ENCODE measurements around the gene SMYD3. TPM values are rescaled to one million over a fixed set of nuclear protein-coding genes. Genes with fewer than 3 reads are reported as not detected.

SMYD3 gene
- polyA plus RNA-seq, 1 donor from 2014 or later = 48.6 TPM

DNA sequence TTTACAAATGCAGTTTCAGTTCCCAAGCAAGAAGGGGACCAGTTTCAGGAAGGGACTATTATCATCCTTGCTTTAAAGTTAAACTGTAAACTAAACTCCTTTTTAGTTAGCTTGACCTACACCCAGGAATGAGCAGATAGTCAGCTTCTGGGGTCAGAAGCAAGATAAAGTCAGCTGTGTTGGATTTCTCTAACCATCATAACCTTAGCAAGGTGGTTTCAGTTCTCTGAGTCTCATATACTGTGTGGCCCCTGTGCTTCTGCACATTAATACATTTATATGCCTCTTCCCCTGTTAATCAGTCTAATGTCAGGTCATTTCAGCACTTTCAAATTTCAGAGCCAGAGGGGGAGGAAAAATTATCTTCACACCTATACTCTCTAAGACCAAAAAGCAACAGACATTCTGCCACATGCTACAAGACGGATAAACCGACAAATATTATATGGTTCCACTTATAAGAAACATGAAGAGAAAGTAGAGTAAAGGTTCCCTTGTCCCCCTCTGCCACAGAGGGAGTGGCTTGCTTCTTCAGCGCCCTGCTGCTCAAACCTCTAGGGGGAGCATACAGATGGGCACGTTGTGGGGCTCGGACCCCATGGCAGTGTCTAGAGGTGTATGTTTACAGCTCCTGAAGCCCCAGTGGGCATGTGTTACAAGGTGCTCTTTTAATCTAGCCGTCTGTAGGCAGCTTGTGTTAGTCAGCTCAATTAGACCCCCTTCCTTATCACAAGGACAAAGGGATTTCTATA, 89.1 kb downstream of the SMYD3 start:
- TF ChIP-seq TAF1 (IDR thresholded peaks at IDR 0.05; ENCODE audit: low read depth) (no peak), MXI1 (conservative IDR thresholded peaks at IDR 0.05; ENCODE audit: poor library complexity, severe bottlenecking) (no peak), SMC3 (conservative IDR thresholded peaks at IDR 0.05; ENCODE audit: poor library complexity) (no peak), EP300 (conservative IDR thresholded peaks at IDR 0.05; ENCODE audit: poor library complexity, severe bottlenecking) (no peak), POLR2AphosphoS5 (IDR thresholded peaks at IDR 0.05) (no peak)
- TF ChIP-seq, protein P1, sequence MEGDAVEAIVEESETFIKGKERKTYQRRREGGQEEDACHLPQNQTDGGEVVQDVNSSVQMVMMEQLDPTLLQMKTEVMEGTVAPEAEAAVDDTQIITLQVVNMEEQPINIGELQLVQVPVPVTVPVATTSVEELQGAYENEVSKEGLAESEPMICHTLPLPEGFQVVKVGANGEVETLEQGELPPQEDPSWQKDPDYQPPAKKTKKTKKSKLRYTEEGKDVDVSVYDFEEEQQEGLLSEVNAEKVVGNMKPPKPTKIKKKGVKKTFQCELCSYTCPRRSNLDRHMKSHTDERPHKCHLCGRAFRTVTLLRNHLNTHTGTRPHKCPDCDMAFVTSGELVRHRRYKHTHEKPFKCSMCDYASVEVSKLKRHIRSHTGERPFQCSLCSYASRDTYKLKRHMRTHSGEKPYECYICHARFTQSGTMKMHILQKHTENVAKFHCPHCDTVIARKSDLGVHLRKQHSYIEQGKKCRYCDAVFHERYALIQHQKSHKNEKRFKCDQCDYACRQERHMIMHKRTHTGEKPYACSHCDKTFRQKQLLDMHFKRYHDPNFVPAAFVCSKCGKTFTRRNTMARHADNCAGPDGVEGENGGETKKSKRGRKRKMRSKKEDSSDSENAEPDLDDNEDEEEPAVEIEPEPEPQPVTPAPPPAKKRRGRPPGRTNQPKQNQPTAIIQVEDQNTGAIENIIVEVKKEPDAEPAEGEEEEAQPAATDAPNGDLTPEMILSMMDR (IDR thresholded peaks at IDR 0.05; ENCODE audit: poor library complexity, severe bottlenecking) = no peak
- TF ChIP-seq, protein P2, sequence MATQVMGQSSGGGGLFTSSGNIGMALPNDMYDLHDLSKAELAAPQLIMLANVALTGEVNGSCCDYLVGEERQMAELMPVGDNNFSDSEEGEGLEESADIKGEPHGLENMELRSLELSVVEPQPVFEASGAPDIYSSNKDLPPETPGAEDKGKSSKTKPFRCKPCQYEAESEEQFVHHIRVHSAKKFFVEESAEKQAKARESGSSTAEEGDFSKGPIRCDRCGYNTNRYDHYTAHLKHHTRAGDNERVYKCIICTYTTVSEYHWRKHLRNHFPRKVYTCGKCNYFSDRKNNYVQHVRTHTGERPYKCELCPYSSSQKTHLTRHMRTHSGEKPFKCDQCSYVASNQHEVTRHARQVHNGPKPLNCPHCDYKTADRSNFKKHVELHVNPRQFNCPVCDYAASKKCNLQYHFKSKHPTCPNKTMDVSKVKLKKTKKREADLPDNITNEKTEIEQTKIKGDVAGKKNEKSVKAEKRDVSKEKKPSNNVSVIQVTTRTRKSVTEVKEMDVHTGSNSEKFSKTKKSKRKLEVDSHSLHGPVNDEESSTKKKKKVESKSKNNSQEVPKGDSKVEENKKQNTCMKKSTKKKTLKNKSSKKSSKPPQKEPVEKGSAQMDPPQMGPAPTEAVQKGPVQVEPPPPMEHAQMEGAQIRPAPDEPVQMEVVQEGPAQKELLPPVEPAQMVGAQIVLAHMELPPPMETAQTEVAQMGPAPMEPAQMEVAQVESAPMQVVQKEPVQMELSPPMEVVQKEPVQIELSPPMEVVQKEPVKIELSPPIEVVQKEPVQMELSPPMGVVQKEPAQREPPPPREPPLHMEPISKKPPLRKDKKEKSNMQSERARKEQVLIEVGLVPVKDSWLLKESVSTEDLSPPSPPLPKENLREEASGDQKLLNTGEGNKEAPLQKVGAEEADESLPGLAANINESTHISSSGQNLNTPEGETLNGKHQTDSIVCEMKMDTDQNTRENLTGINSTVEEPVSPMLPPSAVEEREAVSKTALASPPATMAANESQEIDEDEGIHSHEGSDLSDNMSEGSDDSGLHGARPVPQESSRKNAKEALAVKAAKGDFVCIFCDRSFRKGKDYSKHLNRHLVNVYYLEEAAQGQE (IDR thresholded peaks at IDR 0.05; ENCODE audit: borderline replicate concordance) = no peak
- H3K9me3 ChIP-seq (ENCODE audit: low read length) = no peaks in the 10 kb centered on the region
- no peaks in the 10 kb centered on the region for H3K9me2 ChIP-seq (ENCODE audit: insufficient read depth, low read length)
- H2AFZ ChIP-seq (ENCODE audit: low read depth, low read length) = no peak overlapping the region
- H3F3A ChIP-seq (ENCODE audit: insufficient read depth, low read length, poor library complexity, severe bottlenecking) = no peaks in the 10 kb centered on the region
- H3K36me3 ChIP-seq (ENCODE audit: insufficient read depth, low read length) = no peaks in the 10 kb centered on the region
- no peak overlapping the region for H3K9ac ChIP-seq (ENCODE audit: low read length)
- no peaks in the 10 kb centered on the region for H4K20me1 ChIP-seq (ENCODE audit: insufficient read depth)
- no peak overlapping the region for H3K4me3 ChIP-seq (ENCODE audit: low read length)
- H3K27ac ChIP-seq (ENCODE audit: low read length) = no peak overlapping the region
- H3K4me2 ChIP-seq (ENCODE audit: low read length) = no peak overlapping the region
- H3K79me2 ChIP-seq (replicated peaks; ENCODE audit: insufficient read depth, low read length) = no peaks in the 10 kb centered on the region
- no peaks in the 10 kb centered on the region for H3K27me3 ChIP-seq (ENCODE audit: insufficient read depth, low read depth, low read length)

DNA sequence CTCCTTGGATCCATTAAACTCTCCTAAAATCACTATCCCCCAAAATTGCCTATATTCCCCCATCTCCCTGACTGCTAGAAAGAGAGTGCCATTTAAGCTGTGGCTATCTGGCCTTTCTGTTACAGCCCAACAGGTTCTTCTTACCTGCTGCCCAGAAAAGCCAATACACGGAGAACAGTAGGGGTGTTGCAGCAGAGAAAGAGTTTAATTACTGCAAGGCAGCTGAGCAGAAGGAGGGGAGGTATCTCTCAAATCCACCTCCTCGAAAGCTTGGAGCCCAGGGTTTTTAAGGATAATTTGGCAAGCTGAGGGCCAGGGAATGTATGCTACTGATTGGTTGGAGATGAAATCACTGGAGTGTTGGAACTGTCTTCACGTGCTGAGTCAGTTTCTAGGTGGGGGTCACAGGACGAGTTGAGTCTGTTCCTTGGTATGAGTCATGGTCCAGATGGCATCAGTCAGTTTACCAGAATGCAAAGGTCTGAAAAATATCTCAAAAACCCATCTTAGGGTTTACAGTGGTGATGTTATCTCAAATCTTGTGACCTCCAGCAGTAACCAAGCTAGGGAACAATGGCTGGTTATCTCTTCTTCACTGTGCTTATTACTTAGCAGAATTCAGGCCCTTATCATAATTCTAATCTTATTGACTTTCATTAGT, 89.8 kb downstream of the SMYD3 start:
- H3K4me3 ChIP-seq (ENCODE audit: low read length) = no peak overlapping the region
- no peak overlapping the region for H3K27ac ChIP-seq (ENCODE audit: low read length)
- H2AFZ ChIP-seq (ENCODE audit: low read depth, low read length) = no peak overlapping the region
- H3K27me3 ChIP-seq (ENCODE audit: insufficient read depth, low read depth, low read length) = no peaks in the 10 kb centered on the region
- H3K9ac ChIP-seq (ENCODE audit: low read length) = no peak overlapping the region
- no peak for TF ChIP-seq POLR2AphosphoS5 (IDR thresholded peaks at IDR 0.05)
- no peak overlapping the region for H3K4me2 ChIP-seq (ENCODE audit: low read length)
- H3K36me3 ChIP-seq (ENCODE audit: insufficient read depth, low read length) = no peaks in the 10 kb centered on the region
- H3K9me2 ChIP-seq (ENCODE audit: insufficient read depth, low read length) = no peaks in the 10 kb centered on the region
- H3K9me3 ChIP-seq (ENCODE audit: low read length) = no peaks in the 10 kb centered on the region
- H3F3A ChIP-seq (ENCODE audit: insufficient read depth, low read length, poor library complexity, severe bottlenecking) = no peaks in the 10 kb centered on the region
- H3K79me2 ChIP-seq (replicated peaks; ENCODE audit: insufficient read depth, low read length) = no peaks in the 10 kb centered on the region
- no peaks in the 10 kb centered on the region for H4K20me1 ChIP-seq (ENCODE audit: insufficient read depth)

- H3K79me2 ChIP-seq (replicated peaks; ENCODE audit: insufficient read depth, low read length) = no peaks in the 10 kb centered on the region
- no peak overlapping the region for H3K9ac ChIP-seq (ENCODE audit: low read length)
- H3K27me3 ChIP-seq (ENCODE audit: insufficient read depth, low read depth, low read length) = no peaks in the 10 kb centered on the region
- H3K9me3 ChIP-seq (ENCODE audit: low read length) = no peaks in the 10 kb centered on the region
- H3K27ac ChIP-seq (ENCODE audit: low read length) = no peak overlapping the region
- H3K4me3 ChIP-seq (ENCODE audit: low read length) = no peak overlapping the region
- H2AFZ ChIP-seq (ENCODE audit: low read depth, low read length) = no peak overlapping the region
- H3K4me2 ChIP-seq (ENCODE audit: low read length) = no peak overlapping the region
- no peaks in the 10 kb centered on the region for H3K36me3 ChIP-seq (ENCODE audit: insufficient read depth, low read length)
- no peaks in the 10 kb centered on the region for H4K20me1 ChIP-seq (ENCODE audit: insufficient read depth)
- no peaks in the 10 kb centered on the region for H3K9me2 ChIP-seq (ENCODE audit: insufficient read depth, low read length)
- H3F3A ChIP-seq (ENCODE audit: insufficient read depth, low read length, poor library complexity, severe bottlenecking) = no peaks in the 10 kb centered on the region
- TF ChIP-seq MXI1 (conservative IDR thresholded peaks at IDR 0.05; ENCODE audit: poor library complexity, severe bottlenecking) = no peak
- no peak for TF ChIP-seq RAD21 (conservative IDR thresholded peaks at IDR 0.05)
- TF ChIP-seq EZH2 (IDR thresholded peaks at IDR 0.05; ENCODE audit: borderline replicate concordance, insufficient read depth, low read length, poor library complexity, severe bottlenecking) = no peak
- TF ChIP-seq, protein P2 (IDR thresholded peaks at IDR 0.05; ENCODE audit: borderline replicate concordance) = no peak
- TF ChIP-seq, protein P1 (IDR thresholded peaks at IDR 0.05; ENCODE audit: poor library complexity, severe bottlenecking) = no peak
- no peak for TF ChIP-seq TAF1 (IDR thresholded peaks at IDR 0.05; ENCODE audit: low read depth)
- no peak for TF ChIP-seq SMC3 (conservative IDR thresholded peaks at IDR 0.05; ENCODE audit: poor library complexity)
Observed at GRCh38 chr1:246416261-246416660, 90.8 kb downstream of the SMYD3 start.

All from neural cell (in vitro differentiated cells).